ENCODE measurements around the gene DIS3L2.

Gene DIS3L2

GRCh38 chr2:232231554-232231953 lies 270.0 kb downstream of the DIS3L2 start:
- no peak for DNase-seq (ENCODE audit: low spot score)

- DNase-seq (ENCODE audit: low spot score), result no peak
Measured at GRCh38 chr2:232232915-232233314, 271.4 kb downstream of the DIS3L2 start.

GRCh38 chr2:232234922-232235615 lies 273.6 kb downstream of the DIS3L2 start:
- DNase-seq (ENCODE audit: low spot score), result no peak

- DNase-seq (ENCODE audit: low spot score), result no peak
Measured at GRCh38 chr2:232235716-232236115, 274.2 kb downstream of the DIS3L2 start.

- no peak for DNase-seq (ENCODE audit: low spot score)
Measured at GRCh38 chr2:232236200-232236599, 274.7 kb downstream of the DIS3L2 start.

- DNase-seq (ENCODE audit: low spot score), result no peak
Measured at GRCh38 chr2:232237464-232237863, 276.0 kb downstream of the DIS3L2 start.

GRCh38 chr2:232238108-232238507 lies 276.6 kb downstream of the DIS3L2 start:
- no peak for DNase-seq (ENCODE audit: low spot score)

- no peak for DNase-seq (ENCODE audit: low spot score)
Measured at GRCh38 chr2:232238596-232238995, 277.1 kb downstream of the DIS3L2 start.

- DNase-seq (ENCODE audit: low spot score), result no peak
Measured at GRCh38 chr2:232239951-232240681, 278.6 kb downstream of the DIS3L2 start.

GRCh38 chr2:232240906-232241305 lies 279.4 kb downstream of the DIS3L2 start:
- no peak for DNase-seq (ENCODE audit: low spot score)

- no peak for DNase-seq (ENCODE audit: low spot score)
Measured at GRCh38 chr2:232242316-232242715, 280.8 kb downstream of the DIS3L2 start.

- DNase-seq (ENCODE audit: low spot score), result no peak
Measured at GRCh38 chr2:232245111-232245510, 283.6 kb downstream of the DIS3L2 start.

GRCh38 chr2:232246245-232246644 lies 284.7 kb downstream of the DIS3L2 start:
- no peak for DNase-seq (ENCODE audit: low spot score)

GRCh38 chr2:232249096-232249495 lies 287.6 kb downstream of the DIS3L2 start:
- no peak for DNase-seq (ENCODE audit: low spot score)

- no peak for DNase-seq (ENCODE audit: low spot score)
Measured at GRCh38 chr2:232250246-232251175, 289.0 kb downstream of the DIS3L2 start.

GRCh38 chr2:232255033-232255432 lies 293.5 kb downstream of the DIS3L2 start:
- DNase-seq (ENCODE audit: low spot score), result no peak

GRCh38 chr2:232260075-232260474 lies 298.6 kb downstream of the DIS3L2 start:
- DNase-seq (ENCODE audit: low spot score), result no peak

- no peak for DNase-seq (ENCODE audit: low spot score)
Measured at GRCh38 chr2:232261776-232262175, 300.3 kb downstream of the DIS3L2 start.

- DNase-seq (ENCODE audit: low spot score), result no peak
Measured at GRCh38 chr2:232263295-232263694, 301.8 kb downstream of the DIS3L2 start.

- DNase-seq (ENCODE audit: low spot score), result no peak
Measured at GRCh38 chr2:232264081-232264480, 302.6 kb downstream of the DIS3L2 start.

- DNase-seq (ENCODE audit: low spot score), result no peak
Measured at GRCh38 chr2:232265329-232265728, 303.8 kb downstream of the DIS3L2 start.

GRCh38 chr2:232268636-232269165 lies 307.2 kb downstream of the DIS3L2 start:
- DNase-seq (ENCODE audit: low spot score), result no peak
